Skin of body (tissue), 2 donors: ENCODE results near the gene MRGPRD. TPM values are rescaled to one million over a fixed set of nuclear protein-coding genes. Genes with fewer than 3 reads are reported as not detected.

ENCODE experiments used
- DNase-seq: peaks from one replicate; lab custom pipeline; 2025; lab: John Stamatoyannopoulos, UW
- total RNA-seq: library from RNA; depleted of rRNA; stranded (reverse); fragments of >200 nt; gene quantifications from one replicate; pipeline ENCODE4 v1.2.3, GENCODE V29; 2014

MRGPRD gene
- total RNA-seq, 1 donor from 2014 or later: not detected

- DNase-seq: no peak
These were observed 31.9 kb downstream of the MRGPRD start for GRCh38 chr11:68948935-68949334.

DNA sequence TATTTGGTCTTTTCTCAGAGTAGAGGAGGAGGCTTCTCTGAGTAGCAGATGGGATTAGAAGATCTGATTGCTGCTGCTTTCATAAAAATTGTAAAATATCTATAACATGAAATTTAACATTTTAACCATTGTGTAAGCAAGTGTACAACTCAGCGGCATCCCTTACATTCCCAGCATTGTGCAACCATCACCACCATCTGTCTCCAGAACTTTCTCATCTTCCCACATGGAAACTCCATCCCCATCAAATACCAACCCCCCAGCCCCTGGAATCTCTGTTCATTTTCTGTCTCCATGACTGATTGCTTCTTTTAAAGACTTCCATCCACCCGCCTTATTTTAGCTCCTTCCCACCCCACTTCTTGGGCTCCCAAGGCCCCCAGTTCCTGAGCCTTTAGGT is 32.3 kb downstream of the MRGPRD start:
- DNase-seq: peak; percentile 52

DNA sequence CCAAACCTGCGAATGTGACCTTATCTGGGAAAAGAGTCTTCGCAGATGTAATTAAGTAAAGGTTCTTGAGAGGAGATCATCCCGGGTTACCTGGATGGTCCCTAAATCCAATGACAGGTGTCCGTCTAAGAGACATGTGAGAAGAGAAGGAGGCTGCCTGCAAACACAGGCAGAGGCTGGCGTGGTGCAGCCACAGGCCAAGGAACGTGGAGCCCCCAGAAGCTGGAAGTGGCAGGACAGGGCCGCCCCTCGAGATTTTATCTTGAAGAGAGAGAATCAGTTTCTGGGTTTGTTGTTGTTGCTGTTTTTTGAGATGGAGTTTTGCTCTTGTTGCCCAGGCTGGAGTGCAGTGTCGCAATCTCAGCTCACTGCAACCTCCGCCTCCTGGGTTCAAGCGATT is 33.6 kb downstream of the MRGPRD start:
- DNase-seq: no peak

GRCh38 chr11:68946416-68947090 is 34.2 kb downstream of the MRGPRD start:
- peak; percentile 8 for DNase-seq

DNA sequence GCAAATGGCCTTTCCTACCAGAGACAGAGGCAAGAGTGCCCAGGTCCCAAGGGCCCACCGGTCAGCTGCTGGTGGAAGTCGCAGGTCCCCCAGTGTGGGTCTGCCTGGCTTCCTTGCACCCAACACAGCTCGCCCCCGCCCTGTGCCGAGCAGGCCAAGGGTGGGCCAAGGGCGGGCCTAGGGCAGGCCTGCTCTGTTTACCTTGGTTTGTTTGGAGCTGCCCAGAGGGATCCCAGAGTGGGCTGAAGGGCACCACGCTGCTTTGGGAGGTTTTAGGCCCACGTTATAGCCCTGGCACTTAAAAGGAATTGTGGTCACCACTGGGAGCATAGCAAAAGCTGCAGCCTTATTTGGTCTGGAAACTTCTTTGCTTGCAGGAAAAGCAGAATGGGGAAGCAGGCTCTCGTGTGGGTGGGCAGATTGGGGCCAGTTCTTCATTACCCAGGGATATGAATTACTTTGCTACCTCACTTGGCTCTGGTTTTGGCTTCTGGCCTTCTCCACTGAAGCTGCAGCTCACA is 38.0 kb downstream of the MRGPRD start:
- DNase-seq: no peak

DNA sequence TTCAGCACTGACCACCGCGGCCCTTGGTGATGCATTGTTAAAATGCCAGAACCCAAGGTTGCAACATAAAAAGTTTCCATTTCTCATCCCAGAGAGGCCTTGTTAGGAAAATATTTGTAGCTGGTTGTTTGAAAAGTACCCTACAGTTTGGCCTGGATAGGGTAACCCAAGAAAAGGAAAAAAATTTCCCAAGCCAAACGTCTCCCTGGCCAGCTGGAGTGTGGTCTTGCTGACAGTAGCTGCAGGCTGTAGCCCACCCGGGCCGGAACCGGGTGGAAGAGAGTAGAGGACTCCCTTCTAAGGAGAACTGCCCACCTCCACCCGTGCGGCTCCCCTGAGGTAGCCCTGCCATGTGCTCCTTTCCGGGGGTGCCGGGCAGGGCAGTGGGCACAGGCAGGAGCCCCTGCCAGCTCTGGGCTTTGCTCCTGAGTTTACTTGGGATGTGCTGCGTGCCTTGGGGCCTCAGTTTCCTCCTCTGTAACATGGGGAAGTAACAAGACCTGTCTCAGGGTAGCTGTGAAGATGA is 38.6 kb downstream of the MRGPRD start:
- DNase-seq: no peak

GRCh38 chr11:68941324-68942094 is 39.3 kb downstream of the MRGPRD start:
- no peak for DNase-seq

GRCh38 chr11:68940651-68941323 is 40.0 kb downstream of the MRGPRD start:
- DNase-seq: no peak

DNA sequence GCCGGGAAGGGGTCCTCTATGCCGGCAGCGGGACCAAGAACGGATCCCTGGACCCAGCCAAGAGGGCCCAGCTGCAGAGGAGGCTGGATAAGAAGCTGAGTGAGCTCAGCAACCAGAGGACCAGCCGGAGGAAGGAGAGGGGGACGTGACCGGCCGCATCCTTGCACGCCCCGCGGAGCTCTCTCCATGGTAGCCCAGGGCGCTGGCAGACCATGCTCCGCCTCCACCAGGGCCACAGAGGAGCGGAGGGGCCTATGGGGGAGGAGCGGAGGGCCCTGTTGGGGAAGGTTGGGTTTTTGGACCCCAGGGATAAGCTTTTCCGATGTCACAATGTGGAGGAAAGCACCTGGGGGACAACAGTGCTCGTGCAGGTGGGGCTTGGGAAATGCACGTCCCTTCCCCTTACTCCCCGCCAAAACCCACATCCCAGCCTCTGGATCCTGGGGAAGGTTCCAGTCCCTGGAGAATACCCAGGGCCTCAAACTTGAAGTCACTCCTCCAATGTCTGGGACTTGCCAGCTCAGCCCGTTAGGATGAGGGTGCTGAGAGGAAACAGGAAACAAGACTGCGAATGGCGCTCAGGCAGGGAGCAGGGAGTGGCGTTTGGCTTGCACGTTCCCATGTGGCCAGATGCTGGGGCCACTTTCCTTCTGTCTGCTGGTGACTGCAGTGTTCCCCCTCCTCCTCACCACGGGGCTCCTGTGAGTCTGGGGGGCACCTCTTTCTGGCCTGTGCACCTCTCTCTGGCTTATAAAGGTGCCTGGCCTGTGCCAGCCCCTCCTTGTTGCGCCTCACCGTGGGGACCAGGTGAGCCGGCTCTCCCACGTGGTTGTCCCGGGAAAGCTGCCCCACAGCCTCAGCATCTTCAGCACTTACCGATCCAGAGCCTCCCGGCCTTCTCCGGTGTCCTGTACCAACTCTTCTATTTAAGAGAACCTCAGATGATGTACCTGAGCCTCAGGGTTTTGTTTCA is 40.9 kb downstream of the MRGPRD start:
- no peak for DNase-seq

DNA sequence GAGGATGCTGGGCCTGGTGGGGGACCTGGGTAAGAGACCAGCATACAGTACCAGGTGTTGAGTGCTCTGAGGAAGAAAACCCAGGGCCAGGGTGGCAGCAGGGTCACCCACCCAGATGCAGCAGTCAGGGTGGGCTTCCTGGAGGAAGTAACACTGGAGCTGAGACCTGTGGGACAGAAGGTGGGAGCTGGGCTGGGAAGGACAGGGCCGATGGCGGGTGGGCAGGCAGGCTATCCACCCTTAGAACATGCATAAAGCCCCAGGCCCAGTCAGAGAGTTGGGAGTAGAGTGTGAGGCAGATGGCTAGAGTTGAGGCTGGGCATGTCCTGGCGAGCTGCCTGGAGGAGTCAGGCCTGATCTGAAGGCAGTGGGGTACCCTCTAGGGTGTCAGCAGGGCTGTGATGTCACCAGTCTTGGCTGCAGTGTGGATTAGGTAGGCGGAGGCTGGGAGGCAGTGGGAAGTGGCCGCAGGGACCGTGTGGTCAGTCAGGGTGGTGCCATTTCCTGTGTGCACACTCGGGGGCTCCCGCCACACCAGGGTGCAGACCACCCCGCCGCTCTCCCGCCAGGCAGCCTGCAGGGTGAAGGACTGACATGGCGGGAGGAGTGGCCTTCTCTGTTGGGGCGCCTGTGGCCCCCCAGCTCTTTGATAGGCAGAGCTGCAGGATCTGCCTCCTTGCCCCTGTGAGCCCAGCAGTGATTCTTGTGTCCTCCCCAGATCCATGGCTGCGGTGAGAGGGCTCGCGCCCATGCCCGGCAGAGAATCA is 41.8 kb downstream of the MRGPRD start:
- no peak for DNase-seq

DNA sequence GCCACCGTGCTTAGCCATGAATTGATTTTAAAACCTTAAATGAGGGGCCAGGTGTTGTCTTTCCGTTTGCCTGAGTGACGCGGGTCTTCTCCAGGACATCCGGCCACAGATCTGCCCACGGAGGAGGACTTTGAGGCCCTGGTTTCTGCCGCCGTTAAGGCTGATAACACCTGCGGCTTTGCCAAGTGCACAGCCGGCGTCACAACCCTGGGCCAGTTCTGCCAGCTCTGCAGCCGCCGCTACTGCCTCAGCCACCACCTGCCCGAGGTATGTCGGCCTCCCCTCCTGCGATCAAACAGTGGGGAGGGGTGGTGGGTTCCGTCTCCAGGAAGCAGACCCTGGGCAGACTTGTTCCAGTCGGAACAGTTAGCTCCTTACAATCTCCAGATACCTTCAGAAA is 42.7 kb downstream of the MRGPRD start:
- no peak for DNase-seq

GRCh38 chr11:68936676-68937620 is 43.8 kb downstream of the MRGPRD start:
- DNase-seq: no peak

DNA sequence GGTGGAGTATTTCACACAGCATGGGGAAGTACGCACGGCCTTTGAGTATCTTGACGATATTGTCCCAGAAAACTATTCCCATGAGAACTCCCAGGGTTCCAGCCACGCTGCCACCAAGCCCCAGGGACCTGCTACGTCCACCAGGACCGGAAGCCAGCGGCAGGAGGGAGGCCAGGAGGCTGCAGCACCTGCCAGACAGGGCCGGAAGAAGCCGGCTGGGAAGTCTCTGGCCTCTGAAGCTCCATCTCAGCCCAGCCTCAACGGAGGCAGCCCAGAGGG is 44.5 kb downstream of the MRGPRD start:
- no peak for DNase-seq

DNA sequence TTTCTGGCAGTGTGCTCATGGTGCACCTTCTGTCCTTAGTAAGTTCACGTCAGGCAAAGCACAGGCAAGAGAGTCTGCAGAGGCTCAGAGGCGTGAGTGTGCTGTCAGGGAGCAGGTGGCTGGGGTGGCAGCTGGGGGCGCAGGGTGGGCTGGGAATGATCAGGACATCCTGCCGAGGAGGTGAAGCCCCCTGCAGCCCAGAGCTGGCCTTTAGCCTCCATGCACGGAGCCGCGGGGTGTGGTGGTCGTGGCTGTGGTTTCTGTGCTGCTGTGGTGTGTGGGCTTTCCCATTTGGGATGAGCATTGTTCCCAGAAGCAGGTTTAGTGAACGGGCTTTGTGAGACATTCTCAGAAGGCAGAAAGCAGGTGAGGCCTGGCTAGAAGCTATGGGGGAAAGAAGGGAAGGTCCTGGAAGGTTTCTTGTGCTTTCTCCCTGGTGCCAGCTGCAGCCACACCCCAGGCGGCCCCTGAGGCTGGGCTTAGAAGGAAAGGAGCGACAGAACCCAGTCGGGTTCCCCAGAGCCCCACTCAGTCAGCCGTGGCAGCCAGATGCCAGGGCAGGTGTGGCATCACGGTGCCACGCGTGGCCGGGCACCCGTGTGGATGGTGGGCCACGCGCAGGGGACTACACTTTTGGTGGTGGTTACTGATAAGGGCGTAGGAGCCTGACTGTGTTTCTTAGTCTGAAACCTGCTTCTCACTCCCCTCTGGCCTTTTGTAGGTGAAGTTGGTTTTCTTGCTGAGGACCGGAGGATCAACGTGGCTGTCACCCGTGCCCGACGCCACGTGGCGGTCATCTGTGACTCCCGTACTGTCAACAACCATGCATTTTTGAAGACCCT is 45.0 kb downstream of the MRGPRD start:
- DNase-seq: no peak

DNA sequence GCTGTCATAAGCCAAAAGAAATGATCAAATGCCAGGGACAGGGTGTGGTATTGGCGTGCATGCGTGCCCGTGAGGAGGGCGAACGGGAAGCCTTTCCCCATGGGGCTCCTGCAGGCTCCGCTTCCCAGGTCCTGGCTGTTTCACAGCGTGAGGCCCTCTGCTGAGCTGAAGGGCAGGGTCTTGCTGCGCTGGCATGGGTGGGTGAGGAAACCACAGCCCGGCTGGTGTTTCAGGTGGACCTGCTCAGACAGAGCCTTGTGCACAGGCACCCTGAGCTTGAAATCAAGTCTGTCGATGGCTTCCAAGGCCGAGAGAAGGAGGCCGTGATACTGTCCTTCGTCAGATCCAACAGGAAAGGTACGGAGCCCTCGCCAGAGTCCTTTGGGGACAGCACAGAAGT is 45.7 kb downstream of the MRGPRD start:
- no peak for DNase-seq

DNA sequence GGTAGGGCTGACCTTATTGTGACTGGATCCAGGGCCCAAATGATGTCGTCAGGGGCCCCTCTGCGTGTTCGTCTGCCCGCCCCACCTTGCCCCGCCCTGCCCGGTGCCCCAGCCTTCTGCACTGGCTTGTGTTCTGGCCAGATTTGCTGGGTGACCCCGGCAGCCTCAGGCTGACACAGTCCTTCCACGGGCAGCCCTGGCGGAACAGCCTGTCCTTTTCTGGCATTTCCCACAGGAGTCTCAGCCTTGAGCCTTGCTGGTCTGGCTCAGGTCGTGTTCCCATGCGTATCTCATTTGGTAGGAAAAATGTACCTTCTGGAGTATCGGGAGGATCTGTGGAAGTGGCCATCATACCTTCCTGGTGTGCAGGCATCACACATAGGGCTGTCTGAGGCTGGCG is 46.1 kb downstream of the MRGPRD start:
- no peak for DNase-seq

GRCh38 chr11:68934321-68934645 is 46.5 kb downstream of the MRGPRD start:
- DNase-seq: no peak

DNA sequence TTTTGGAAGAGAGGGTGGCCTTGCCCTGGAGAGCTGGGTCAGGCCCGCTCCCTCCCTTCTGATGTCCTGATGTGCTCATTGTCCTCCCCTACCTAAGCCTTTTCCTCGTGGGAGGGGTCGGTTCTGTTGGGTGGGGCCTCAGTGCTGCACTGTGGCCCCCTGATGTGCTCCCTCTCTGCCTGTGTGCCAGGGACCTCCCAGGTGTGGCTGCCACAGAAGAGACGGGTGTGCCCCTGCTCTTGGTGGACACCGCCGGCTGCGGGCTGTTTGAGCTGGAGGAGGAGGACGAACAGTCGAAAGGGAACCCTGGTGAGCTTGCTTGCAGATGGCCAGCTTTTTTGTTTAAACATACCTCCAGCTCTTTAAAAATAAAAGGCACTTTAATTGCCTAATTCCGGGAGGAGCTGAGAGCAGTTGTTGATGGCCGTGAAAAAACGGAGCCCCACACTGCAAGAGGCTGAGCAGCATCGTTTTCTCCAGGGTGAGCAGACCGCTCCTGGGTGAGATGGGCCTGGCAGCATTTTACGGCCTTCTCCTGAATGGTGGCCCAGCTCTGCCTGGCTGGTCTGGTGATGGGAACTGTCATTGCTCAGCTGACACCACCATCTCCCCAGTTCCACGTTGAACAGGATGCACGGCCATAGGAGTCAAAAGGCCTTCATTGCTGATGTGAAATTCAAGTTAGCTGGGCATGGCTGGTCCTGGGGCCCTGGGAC is 47.0 kb downstream of the MRGPRD start:
- no peak for DNase-seq
